Erythroblast (primary cell): Measurements from ENCODE around the gene BLACAT1.

ENCODE experiments used
- GATA1 ChIP-seq: IDR thresholded peaks from 2 replicates; pipeline ENCODE4 v1.6.1; 2011; ENCODE audit warnings: low read depth, mild to moderate bottlenecking, control low read depth, low read length, moderate library complexity
- POLR2A ChIP-seq: IDR thresholded peaks from 2 replicates; pipeline ENCODE4 v1.6.1; 2011; ENCODE audit warnings: mild to moderate bottlenecking, low read length

DNA sequence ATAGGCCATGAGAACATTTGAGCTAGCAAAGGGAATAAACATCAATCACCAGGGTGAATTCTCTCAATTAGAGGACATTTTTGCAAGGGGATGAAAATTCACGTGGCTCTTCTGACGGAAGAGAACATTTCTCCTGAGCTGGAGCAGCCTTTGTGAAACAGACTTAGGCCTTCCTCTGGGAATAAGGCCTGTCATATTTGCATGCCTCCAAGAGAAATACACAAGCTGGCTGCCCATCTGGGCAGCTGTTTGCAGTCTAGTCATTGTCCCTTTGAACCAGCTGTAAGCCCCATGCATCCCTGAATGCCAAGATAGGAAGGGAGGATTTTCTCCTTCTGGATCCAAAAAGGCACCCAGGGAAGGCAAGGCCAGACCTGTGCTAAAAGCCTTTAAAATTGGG lies 39.5 kb downstream of the BLACAT1 start:
- TF ChIP-seq POLR2A (no peak), GATA1 (no peak)
